GM13976 (cell line): ENCODE data around the gene DUSP22.

Experiments
- DNase-seq: peaks from one replicate; pipeline ENCODE4 v3.0.0; 2012; ENCODE audit warnings: low spot score
- in situ Hi-C: fragments of 300-500 bp; cut with MboI; formaldehyde crosslinking; loops from one replicate; pipeline ENCODE4 v1.12.0; 2022; ENCODE audit warnings: low sequenced_read_pairs, mixed read lengths, inconsistent platforms; ENCODE audit not compliant: unreplicated experiment
- TF ChIP-seq, protein P1 (sequence below): IDR thresholded peaks from 2 replicates; pipeline ENCODE4 v1.5.1; 2012; ENCODE audit warnings: borderline replicate concordance, mild to moderate bottlenecking; ENCODE audit not compliant: insufficient read depth; ENCODE audit errors: extremely low read depth, missing control alignments, control extremely low read depth

Gene DUSP22

DNA sequence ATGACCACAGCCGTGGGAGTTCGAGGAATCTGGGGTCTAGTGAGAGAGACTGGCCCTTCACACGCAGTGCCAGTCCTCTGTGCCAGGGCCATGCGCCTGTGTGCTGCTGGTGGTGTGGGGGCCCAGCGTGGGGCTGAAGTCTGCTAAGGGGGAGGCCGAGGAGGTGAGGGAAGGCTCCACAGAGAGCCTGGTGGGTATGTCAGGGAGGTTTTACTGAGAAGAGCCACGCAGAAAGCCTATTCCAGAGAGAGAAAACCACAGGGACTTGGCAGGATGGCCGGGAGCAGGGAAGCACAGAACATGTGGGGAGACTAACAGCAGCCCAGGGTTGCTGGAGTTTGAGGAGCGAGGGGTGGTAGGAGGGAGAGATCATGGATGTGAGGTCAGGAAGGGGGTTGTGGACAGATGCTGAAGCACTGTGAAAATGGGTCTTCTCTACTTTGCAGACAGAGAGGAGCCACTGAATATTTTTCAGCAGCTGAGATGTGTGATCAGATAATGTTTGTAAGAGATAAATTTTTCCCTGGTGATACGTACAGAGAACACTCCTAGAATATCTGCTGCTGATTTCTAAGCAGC, 35.3 kb downstream of the DUSP22 start:
- in situ Hi-C loops: no loop called here
- TF ChIP-seq, protein P1, sequence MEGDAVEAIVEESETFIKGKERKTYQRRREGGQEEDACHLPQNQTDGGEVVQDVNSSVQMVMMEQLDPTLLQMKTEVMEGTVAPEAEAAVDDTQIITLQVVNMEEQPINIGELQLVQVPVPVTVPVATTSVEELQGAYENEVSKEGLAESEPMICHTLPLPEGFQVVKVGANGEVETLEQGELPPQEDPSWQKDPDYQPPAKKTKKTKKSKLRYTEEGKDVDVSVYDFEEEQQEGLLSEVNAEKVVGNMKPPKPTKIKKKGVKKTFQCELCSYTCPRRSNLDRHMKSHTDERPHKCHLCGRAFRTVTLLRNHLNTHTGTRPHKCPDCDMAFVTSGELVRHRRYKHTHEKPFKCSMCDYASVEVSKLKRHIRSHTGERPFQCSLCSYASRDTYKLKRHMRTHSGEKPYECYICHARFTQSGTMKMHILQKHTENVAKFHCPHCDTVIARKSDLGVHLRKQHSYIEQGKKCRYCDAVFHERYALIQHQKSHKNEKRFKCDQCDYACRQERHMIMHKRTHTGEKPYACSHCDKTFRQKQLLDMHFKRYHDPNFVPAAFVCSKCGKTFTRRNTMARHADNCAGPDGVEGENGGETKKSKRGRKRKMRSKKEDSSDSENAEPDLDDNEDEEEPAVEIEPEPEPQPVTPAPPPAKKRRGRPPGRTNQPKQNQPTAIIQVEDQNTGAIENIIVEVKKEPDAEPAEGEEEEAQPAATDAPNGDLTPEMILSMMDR: no peak

DNA sequence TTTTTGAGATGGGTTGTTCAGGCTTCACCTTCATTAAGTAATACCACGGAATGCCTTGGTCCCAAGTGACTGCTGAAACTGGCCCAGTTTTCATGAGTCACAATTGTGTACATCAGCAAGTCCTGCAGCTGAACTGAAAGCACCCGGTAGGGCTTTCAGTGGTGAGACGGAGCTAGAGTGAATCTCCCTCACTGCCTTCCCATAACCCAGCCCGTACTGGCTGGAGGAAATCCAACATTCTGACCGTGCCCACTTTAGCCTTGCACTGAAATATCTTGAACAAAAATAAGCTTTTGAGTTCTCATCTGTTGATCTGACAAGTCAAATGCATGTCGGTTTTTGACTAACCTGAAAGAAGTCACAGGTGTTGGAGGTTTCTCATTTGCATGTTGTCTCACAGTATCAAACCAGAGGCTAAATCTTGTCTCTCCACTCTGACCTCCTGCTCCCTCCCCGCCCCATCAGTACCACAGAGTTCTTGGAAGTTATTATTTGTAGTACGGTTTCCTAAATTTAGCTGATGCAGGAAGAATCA, 35.9 kb downstream of the DUSP22 start:
- peak; percentile 85 for DNase-seq
- in situ Hi-C loops: no loop called here
- TF ChIP-seq, protein P1: no peak

More for the DNA sequence above, 35.3 kb downstream of the DUSP22 start:
- DNase-seq: no peak

DNA sequence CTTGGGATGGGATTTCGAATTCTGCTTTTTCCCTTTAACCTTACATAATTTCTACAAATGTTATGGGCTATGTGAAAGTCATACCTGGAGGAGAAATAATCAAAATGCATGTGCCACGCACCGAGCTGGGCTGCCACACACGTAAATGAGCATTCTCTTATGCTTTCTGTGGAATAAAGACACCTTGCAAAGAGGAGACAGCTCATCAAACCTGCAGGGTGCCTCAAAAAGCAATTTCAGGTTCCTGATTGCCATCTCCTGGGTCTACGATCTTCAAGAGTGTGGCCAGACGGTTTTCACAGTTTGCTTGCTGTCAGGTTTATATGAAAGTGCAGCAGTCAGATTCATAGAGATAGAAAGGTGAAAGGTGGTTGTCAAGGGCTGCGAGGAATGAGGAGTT, 36.6 kb downstream of the DUSP22 start:
- DNase-seq: no peak
- in situ Hi-C loops: no loop called here
- TF ChIP-seq, protein P1: no peak

DNA sequence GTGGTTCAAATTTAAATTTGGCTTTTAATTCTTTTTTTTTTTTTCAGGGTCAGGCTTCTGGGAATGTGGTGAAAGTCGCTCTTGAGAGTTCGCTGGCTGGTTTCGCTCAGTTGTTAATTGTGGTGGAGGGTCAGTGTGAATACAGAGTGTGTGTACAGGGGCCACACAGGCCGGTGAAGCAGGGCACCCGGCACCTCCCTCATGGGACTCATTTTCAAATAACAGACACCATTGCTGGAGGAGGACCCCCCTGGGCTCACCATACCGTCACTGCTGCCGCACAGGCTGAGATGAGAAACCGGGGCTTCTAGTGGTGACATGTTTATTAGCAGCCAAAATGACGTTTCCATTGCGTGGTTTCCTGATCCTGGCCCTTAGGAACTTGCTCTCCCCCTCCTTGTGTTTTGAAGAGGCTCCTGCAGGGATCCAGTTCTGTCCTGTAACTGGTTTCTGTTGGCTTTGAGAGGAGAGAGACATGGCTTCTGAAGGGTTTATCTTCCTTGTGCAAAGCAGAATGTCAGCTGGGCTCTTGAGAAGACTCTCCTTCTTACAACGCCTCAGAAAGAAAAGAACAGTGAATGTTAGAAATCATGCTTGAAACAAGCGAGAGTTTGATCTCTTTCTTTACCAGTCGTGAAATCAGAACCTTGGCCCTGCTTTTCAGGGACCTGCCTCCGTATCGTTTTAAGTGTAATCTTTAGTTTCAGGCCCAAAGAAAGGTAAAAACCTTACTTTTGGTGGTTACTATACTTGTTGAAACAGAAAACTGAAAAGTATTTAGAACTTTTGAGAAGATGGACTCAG, 37.8 kb downstream of the DUSP22 start:
- TF ChIP-seq, protein P1: no peak
- DNase-seq: no peak
- in situ Hi-C loops: no loop called here

DNA sequence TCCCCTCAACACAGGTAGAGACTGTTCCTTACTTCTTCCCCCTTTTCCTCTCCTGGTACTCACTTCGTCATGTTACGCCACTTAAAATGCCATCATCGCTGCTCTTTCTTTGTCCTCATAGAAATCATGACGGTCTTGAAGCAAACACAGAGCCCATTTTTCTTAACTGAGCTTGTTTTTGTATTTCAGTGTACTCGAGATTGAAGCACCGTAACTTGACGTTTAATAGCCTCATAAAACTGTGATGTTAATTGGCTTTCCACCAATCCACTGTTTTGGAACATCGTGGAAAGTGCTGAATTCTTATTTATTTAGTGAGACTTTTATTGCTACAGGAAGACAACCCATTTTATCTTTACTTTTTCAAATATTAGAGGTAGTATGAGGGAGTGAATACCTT, 38.7 kb downstream of the DUSP22 start:
- in situ Hi-C loops: no loop called here

GRCh38 chr6:331622-332521, 39.6 kb downstream of the DUSP22 start:
- DNase-seq: peak; percentile 83
- TF ChIP-seq, protein P1: peak; percentile 43
- in situ Hi-C loops: no loop called here

More for the DNA sequence above, 38.7 kb downstream of the DUSP22 start:
- DNase-seq: no peak
- TF ChIP-seq, protein P1: no peak
